Activated CD4-positive, alpha-beta memory T cell treated with anti-CD3 and anti-CD28 coated beads, Interleukin-2, amount 10 ng/mL, durations not matched to agents 7 days and 5 days (primary cell): ENCODE measurements around the gene OR6C4. TPM values are rescaled to one million over a fixed set of nuclear protein-coding genes. Genes with fewer than 3 reads are reported as not detected.
"Not testable (repeated sequence)": the region's sequence is repeated elsewhere in the genome, so short reads cannot be mapped to it uniquely, and the experiment has no call there.

Experiments
- CTCF ChIA-PET: fragments of 350-600 bp; sonication (Branson Sonifier 250); formaldehyde crosslinking; loops from one replicate; lab custom pipeline; 2021; ENCODE audit warnings: antibody characterized with exemption, inconsistent platforms; lab: Charles Lee
- POLR2A ChIA-PET: fragments of 350-600 bp; sonication (Branson Sonifier 250); formaldehyde crosslinking; loops from one replicate; lab custom pipeline; 2021; ENCODE audit warnings: antibody characterized with exemption; lab: Charles Lee
- DNase-seq: peaks from one replicate; pipeline ENCODE4 v3.0.0-alpha.2; 2020
- H3K27ac Mint-ChIP-seq: one replicate; pipeline ENCODE4 v1.8.0; 2021; ENCODE audit warnings: mild to moderate bottlenecking, mixed read lengths
- H3K27me3 Mint-ChIP-seq: one replicate; pipeline ENCODE4 v1.8.0; 2021; ENCODE audit warnings: mixed read lengths
- H3K36me3 Mint-ChIP-seq: one replicate; pipeline ENCODE4 v1.8.0; 2021; ENCODE audit warnings: low read depth, mixed read lengths
- H3K4me1 Mint-ChIP-seq: one replicate; pipeline ENCODE4 v1.8.0; 2021; ENCODE audit warnings: mixed read lengths
- H3K4me3 Mint-ChIP-seq: one replicate; pipeline ENCODE4 v1.8.0; 2021; ENCODE audit warnings: mild to moderate bottlenecking, mixed read lengths
- H3K9me3 Mint-ChIP-seq: one replicate; pipeline ENCODE4 v1.8.0; 2021; ENCODE audit warnings: mixed read lengths
- total RNA-seq, 2 experiments: library from RNA; stranded (reverse); gene quantifications; one replicate each; pipeline ENCODE4 v1.2.3, GENCODE V29; 2021

OR6C4 gene
- not detected for total RNA-seq

DNA sequence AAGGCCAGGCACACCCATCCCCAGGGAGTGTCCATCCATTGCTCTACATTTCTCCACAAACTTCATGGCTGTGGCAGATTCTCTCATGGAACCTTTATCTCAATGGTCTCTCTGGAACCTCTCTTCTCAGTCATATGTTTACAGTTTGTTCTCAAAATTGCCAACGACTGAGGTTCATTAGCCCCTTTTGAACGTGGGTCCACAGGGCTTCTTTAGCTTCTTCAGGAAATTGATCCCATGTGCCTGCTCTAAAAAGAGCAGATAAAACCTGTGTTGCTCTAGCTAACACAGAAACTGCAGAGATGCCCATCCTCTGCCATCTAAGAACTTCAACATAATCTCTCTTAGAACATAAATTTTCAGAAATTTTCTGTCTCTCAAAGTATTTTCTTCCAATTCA lies at the start of gene OR6C4:
Gene OR6C4 (plus strand): TSS at position 301 of the 400 bp plus-strand sequence. CDS start 1,625 bp downstream, outside the sequence.
- ChIA-PET CTCF (no interaction called here), POLR2A (no interaction called here)
- no peak within 1 kb of the TSS for H3K27ac Mint-ChIP-seq
- H3K27me3 Mint-ChIP-seq, result peaks cover 7% of the 10 kb centered on the region
- no peaks in the 10 kb centered on the region for H3K36me3 Mint-ChIP-seq
- H3K9me3 Mint-ChIP-seq, result no peaks in the 10 kb centered on the region
- H3K4me1 Mint-ChIP-seq, result peaks cover 1% of the 10 kb centered on the region
- H3K4me3 Mint-ChIP-seq, result no peak within 1 kb of the TSS
- no peak for DNase-seq

DNA sequence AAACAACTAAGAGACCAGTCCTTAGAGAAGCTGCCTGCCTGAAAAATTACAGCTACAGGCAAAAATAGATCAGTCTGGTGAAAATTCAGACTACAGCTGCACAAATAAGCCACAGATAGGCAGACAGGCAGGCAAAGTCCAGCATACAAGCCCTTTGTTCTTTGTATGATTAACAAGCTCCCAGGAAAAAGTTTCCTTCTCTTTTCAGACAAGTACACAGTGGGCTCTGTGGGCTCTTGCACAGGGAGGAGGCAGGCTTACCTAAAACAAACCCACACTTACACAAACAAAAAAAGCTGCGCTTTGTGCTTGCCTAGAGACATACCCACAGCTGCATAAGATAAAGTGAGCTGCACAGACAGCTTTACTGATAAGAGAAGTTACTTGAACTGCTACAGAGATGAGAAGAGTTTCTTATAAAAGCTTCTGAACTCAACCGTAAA lies 49.6 kb upstream of the OR6C4 start:
- CTCF ChIA-PET, result no interaction called here
- no peak for DNase-seq
- H3K4me3 Mint-ChIP-seq, result no peak overlapping the region
- peaks cover 7% of the 10 kb centered on the region for H3K27me3 Mint-ChIP-seq
- POLR2A ChIA-PET, result no interaction called here
- H3K27ac Mint-ChIP-seq, result no peak overlapping the region
- H3K4me1 Mint-ChIP-seq, result no peaks in the 10 kb centered on the region
- H3K9me3 Mint-ChIP-seq, result no peaks in the 10 kb centered on the region
- H3K36me3 Mint-ChIP-seq, result no peaks in the 10 kb centered on the region

DNA sequence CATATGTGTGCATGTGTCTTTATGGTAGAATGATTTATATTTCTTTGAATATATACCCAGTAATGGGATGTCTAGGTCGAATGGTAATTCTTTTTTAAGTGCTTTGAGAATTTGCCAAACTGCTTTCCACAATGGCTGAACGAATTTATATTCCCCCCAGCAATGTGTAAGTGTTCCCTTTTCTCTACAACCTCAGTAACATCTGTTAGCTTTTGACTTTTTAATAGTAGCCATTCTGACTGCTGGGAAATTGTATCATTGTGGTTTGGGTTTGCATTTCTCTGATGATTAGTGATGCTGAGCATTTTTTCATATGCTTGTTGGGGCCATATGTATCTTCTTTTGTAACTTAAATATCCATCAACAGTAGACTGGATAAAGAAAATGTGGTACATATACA lies 47.8 kb upstream of the OR6C4 start:
- Mint-ChIP-seq H3K36me3 (no peaks in the 10 kb centered on the region), H3K9me3 (no peaks in the 10 kb centered on the region), H3K4me3 (no peak overlapping the region), H3K27me3 (peaks cover 4% of the 10 kb centered on the region), H3K27ac (no peak overlapping the region), H3K4me1 (no peaks in the 10 kb centered on the region)
- POLR2A ChIA-PET, result no interaction called here
- CTCF ChIA-PET, result no interaction called here
- DNase-seq, result no peak

DNA sequence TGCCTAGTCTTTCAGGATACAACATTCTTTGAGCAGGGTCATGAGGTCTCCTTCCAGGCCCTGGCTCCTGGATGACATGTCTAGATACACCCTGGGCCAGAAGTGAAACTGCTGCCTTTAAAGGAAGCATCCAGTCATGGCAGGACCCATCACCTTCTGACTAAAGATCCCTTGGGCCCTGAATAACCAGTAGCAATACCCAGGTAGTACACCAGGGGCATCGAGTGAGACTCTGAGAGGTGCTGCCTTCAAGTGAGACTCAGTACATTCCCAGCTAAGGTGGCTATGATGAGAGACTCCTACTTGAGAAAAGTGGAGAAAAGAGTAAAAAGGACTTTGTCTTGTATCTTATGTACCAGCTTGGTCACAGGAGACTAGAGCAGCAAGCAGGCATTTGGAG lies 33.7 kb upstream of the OR6C4 start:
- H3K27ac Mint-ChIP-seq, result no peak overlapping the region
- H3K4me3 Mint-ChIP-seq, result no peak overlapping the region
- peaks cover 1% of the 10 kb centered on the region for H3K27me3 Mint-ChIP-seq
- POLR2A ChIA-PET, result no interaction called here
- CTCF ChIA-PET, result no interaction called here
- H3K9me3 Mint-ChIP-seq, result peaks cover 2% of the 10 kb centered on the region
- H3K4me1 Mint-ChIP-seq, result no peaks in the 10 kb centered on the region
- H3K36me3 Mint-ChIP-seq, result no peaks in the 10 kb centered on the region
- DNase-seq, result no peak

DNA sequence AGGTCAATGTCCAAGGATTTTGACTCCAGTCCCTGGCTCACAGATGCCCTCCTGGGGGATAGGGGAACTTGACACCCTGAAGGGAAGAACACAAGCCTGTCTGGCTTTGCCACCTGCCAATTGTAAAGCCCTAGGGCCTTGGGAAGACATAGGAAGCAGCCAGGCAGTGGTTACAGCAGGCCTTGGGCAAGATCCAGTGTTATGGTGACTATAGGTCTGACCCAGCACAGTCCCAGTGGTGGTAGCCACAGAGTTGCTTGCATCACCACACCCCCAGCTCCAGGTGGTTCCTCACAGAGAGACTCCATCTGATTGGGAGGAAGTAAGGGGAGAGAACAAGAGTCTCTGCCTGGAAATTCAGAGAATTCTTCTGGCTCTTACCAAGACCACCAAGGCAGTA lies 33.0 kb upstream of the OR6C4 start:
- CTCF ChIA-PET, result no interaction called here
- DNase-seq, result no peak
- H3K9me3 Mint-ChIP-seq, result peaks cover 2% of the 10 kb centered on the region
- H3K4me3 Mint-ChIP-seq, result no peak overlapping the region
- no peak overlapping the region for H3K27ac Mint-ChIP-seq
- H3K4me1 Mint-ChIP-seq, result no peaks in the 10 kb centered on the region
- H3K27me3 Mint-ChIP-seq, result peaks cover 1% of the 10 kb centered on the region
- POLR2A ChIA-PET, result no interaction called here
- no peaks in the 10 kb centered on the region for H3K36me3 Mint-ChIP-seq

DNA sequence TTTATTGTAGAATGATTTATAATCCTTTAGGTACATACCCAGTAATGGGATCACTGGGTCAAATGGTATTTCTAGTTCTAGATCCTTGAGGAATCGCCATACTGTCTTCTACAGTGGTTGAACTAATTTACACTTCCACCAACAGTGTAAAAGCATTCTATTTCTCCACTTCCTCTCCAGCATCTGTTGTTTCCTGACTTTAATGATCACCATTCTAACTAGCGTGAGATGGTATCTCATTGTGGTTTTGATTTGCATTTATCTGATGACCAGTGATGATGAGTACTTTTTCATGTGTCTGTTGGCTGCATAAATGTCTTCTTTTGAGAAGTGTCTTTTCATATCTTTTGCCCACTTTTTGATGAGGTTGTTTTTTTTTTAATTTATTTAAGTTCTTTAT lies 1.2 kb upstream of the OR6C4 start:
- DNase-seq, POLR2A ChIA-PET, CTCF ChIA-PET, H3K4me3 Mint-ChIP-seq, H3K36me3 Mint-ChIP-seq, H3K9me3 Mint-ChIP-seq, H3K4me1 Mint-ChIP-seq, H3K27ac Mint-ChIP-seq: not testable (repeated sequence)
- H3K27me3 Mint-ChIP-seq, result peaks cover 13% of the 10 kb centered on the region

DNA sequence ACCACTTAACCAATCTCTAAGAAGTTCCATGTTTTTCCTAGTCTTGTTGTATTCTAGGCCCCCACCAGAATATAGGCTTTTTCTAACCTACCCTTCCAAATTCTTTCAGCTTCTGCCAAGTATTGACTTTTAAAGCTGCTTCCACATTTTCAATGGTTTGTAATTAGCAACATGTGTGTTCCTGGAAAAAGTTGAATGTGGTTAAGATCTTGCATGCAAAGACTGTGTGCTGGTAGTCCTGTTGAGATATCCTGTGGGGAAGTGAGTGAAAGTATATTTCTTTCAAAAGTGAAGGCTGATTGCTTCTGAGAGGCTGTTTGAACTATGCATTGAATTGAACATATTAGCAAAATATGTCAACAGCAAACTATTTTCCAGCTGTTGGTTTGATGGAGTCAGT lies 646 bp upstream of the OR6C4 start:
- Mint-ChIP-seq H3K27ac (no peak overlapping the region), H3K4me1 (peaks cover 1% of the 10 kb centered on the region), H3K36me3 (no peaks in the 10 kb centered on the region), H3K9me3 (no peaks in the 10 kb centered on the region), H3K4me3 (no peak overlapping the region), H3K27me3 (peaks cover 7% of the 10 kb centered on the region)
- DNase-seq, result no peak
- ChIA-PET CTCF (no interaction called here), POLR2A (no interaction called here)

DNA sequence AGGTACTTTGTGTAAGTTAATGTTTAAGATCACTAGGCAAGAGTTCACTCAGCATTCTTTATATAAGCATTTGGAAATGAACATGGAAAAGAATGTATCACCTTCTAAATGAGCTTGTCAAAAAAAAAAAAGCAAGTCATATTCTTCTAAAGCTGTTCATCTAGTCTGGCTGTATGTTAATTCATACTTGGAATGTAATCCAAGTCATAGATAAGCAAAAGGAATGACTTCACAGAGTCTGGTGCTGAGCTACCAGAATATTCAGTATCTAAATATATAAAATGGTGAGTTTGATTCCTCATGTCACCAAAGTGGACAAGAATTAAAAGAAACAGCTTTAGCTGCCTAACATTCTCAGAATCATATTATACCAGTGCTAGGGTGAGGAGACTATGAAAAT lies 4.9 kb downstream of the OR6C4 start:
- Mint-ChIP-seq H3K27me3 (peaks cover 5% of the 10 kb centered on the region), H3K36me3 (no peaks in the 10 kb centered on the region), H3K27ac (no peak overlapping the region), H3K4me1 (no peaks in the 10 kb centered on the region), H3K9me3 (peaks cover 3% of the 10 kb centered on the region), H3K4me3 (no peak overlapping the region)
- ChIA-PET CTCF (no interaction called here), POLR2A (no interaction called here)
- DNase-seq, result no peak

DNA sequence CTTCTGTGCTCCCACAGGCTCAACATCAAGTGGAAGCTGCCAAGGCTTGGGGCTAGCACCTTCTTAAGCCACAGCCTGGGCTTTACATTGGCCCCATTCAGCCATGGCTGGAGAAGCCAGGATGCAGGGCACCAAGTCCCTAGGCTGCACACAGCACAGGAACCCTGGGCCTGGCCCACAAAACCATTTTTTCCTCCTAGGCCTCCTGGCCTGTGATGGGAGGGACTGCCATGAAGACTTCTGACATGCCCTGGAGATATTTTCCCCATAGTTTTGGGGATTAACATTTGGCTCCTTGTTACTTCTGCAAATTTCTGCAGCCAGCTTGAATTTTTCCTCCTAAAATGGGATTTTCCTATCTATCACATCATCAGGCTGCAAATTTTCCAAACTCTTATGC lies 20.7 kb downstream of the OR6C4 start:
- H3K4me1 Mint-ChIP-seq, CTCF ChIA-PET, POLR2A ChIA-PET, H3K36me3 Mint-ChIP-seq, H3K27me3 Mint-ChIP-seq, DNase-seq, H3K27ac Mint-ChIP-seq, H3K4me3 Mint-ChIP-seq: not testable (repeated sequence)
- H3K9me3 Mint-ChIP-seq, result peaks cover 21% of the 10 kb centered on the region

DNA sequence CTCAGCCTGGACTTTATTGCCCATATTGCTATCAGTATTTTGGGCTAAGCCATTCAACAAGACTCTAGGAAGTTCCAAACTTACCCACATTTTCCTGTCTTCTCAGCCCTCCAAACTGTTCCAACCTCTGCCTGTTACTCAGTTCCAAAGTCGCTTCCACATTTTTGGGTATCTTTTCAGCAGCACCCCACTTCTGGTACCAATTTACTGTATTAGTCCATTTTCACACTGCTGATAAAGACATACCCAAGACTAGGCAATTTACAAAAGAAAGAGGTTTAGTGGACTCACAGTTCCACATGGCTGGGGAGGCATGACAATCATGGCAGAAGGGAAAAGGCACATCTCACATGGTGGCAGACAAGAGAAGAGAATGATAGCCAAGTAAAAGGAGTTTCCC lies 21.3 kb downstream of the OR6C4 start:
- H3K27ac Mint-ChIP-seq, DNase-seq, CTCF ChIA-PET, POLR2A ChIA-PET, H3K36me3 Mint-ChIP-seq, H3K4me3 Mint-ChIP-seq, H3K27me3 Mint-ChIP-seq, H3K4me1 Mint-ChIP-seq: not testable (repeated sequence)
- H3K9me3 Mint-ChIP-seq, result peaks cover 21% of the 10 kb centered on the region

DNA sequence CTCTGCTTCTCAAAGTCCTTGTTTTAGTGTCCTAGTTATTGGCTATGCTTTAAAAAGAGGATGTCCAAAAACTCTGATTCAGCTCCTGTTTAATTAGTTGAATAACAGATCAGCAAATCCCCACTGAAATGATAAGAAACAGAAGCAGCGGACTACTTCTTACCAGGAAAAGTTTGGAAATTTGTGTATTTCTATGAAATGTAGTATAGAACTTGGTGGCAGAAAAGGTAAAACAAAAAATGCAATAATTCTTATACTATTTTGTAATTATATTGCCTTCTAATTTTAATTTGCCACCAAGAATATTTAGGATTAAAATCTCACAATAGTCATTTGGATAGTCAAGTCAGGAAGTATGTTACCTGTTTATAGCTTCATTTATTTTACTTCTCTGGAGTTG lies 22.8 kb downstream of the OR6C4 start, which contains the start of gene OR2AP1:
Gene OR2AP1 (plus strand): TSS at position 301 of the 400 bp plus-strand sequence. CDS start 1,947 bp downstream, outside the sequence.
- no peak for DNase-seq
- Mint-ChIP-seq H3K4me3 (no peak within 1 kb of the TSS), H3K9me3 (peaks cover 21% of the 10 kb centered on the region), H3K27me3 (no peaks in the 10 kb centered on the region), H3K27ac (no peak within 1 kb of the TSS), H3K4me1 (no peaks in the 10 kb centered on the region), H3K36me3 (no peaks in the 10 kb centered on the region)
- POLR2A ChIA-PET, result no interaction called here
- CTCF ChIA-PET, result no interaction called here

DNA sequence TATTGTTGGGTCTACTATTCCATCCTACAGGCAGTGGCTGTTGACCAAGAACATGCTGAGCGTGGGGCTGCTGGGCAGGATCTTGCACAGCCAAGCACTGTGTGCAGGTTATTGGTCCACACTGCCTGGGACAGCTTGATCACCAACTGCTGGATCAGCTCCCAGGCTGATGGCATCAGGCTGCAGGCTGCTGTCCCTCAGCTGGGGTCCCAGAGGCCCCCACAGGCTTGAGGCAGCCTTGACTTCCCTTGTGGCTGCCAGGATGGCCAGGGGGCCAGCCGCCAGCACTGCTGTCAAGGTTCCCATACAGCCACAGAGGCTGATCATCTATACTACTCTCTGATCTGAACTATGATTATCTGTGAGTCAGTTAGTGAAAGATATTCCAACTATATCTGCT lies 32.7 kb downstream of the OR6C4 start:
- H3K9me3 Mint-ChIP-seq, result no peaks in the 10 kb centered on the region

DNA sequence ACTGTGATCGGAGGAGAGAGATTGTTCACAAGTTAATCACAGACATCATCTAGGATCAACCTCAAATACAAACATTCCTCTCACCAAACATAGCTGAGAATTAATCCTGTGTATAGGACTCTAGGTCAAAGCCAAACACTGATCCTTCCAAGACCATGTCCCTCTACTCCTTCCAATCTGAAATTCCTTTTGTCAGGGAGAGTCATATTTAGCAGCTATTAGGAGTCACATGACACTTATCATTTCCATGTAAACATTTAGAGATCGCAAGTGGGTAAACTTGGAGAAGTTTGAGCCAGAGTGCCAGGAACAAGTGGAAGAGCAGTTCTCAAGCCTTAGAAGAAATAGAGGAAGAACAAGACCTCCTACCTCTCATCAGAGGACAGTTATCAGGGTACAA lies 36.4 kb downstream of the OR6C4 start:
- H3K27me3 Mint-ChIP-seq, result peaks cover 5% of the 10 kb centered on the region
- H3K4me3 Mint-ChIP-seq, result no peak overlapping the region
- peaks cover 3% of the 10 kb centered on the region for H3K9me3 Mint-ChIP-seq
- no peak overlapping the region for H3K27ac Mint-ChIP-seq
- DNase-seq, result no peak
- ChIA-PET POLR2A (no interaction called here), CTCF (no interaction called here)
- H3K36me3 Mint-ChIP-seq, result no peaks in the 10 kb centered on the region
- no peaks in the 10 kb centered on the region for H3K4me1 Mint-ChIP-seq

More for the DNA sequence above, 32.7 kb downstream of the OR6C4 start:
- no peaks in the 10 kb centered on the region for H3K4me1 Mint-ChIP-seq
- no peak overlapping the region for H3K27ac Mint-ChIP-seq
- H3K4me3 Mint-ChIP-seq, result no peak overlapping the region
- POLR2A ChIA-PET, result no interaction called here
- H3K27me3 Mint-ChIP-seq, result peaks cover 2% of the 10 kb centered on the region
- CTCF ChIA-PET, result no interaction called here
- H3K36me3 Mint-ChIP-seq, result no peaks in the 10 kb centered on the region
- DNase-seq, result no peak

DNA sequence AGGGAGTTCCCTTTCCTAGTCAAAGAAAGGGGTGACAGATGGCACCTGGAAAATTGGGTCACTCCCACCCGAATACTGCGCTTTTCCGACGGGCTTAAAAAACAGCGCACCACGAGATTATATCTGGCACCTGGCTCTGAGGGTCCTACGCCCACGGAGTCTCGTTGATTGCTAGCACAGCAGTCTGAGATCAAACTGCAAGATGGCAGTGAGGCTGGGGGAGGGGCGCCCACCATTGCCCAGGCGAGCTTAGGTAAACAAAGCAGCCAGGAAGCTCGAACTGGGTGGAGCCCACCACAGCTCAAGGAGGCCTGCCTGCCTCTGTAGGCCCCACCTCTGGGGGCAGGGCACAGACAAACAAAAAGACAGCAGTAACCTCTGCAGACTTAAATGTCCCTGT lies 40.8 kb downstream of the OR6C4 start:
- POLR2A ChIA-PET, H3K4me1 Mint-ChIP-seq, H3K27ac Mint-ChIP-seq, H3K27me3 Mint-ChIP-seq, DNase-seq, H3K9me3 Mint-ChIP-seq, H3K36me3 Mint-ChIP-seq, H3K4me3 Mint-ChIP-seq, CTCF ChIA-PET: not testable (repeated sequence)
